ENCODE measurements around the gene MEGF10.

Gene MEGF10

DNA sequence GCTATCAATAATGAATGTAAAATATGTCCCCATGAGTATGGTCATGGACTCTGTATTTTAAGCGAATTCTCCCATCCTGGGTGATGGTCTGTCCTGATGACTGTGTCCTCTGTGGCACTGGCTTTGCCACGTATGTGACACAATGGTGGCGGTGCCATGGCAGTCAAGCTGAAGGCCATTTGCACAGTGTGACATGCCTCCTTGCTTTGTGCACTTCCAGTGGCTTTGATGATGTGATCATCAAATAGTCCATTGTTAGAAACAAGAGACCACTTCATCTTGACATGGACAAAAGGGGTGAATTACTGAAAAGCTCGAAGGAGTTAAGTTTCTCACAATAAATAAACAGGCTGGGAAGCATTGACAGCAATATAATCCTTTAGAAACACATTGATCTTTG is 195.9 kb downstream of the MEGF10 start:
- no peak overlapping the region for H3K27ac ChIP-seq (ENCODE audit: low read length, poor library complexity, severe bottlenecking)
- no peak overlapping the region for H2AK5ac ChIP-seq (ENCODE audit: low read length, severe bottlenecking)
- no peak overlapping the region for H3K14ac ChIP-seq (ENCODE audit: low read length in 2 of 2)
- H2BK15ac ChIP-seq (ENCODE audit: low read depth, poor library complexity, severe bottlenecking), result no peak overlapping the region
- H3K4me1 ChIP-seq (ENCODE audit: control insufficient read depth, insufficient read depth, low read depth, low read length), result no peaks in the 10 kb centered on the region
- H3K4me3 ChIP-seq (ENCODE audit: insufficient read depth in 1 of 2, low read depth in 1 of 2, low read length in 2 of 2), result no peak overlapping the region
- peaks cover 0 to under 1% of the 10 kb centered on the region in 2 experiments for H3K27me3 ChIP-seq (ENCODE audit: control insufficient read depth in 1 of 2, insufficient read depth in 1 of 2, low read length in 2 of 2)
- H2AFZ ChIP-seq (ENCODE audit: low read depth, low read length), result no peak overlapping the region
- no peak overlapping the region for H2BK5ac ChIP-seq (ENCODE audit: low read depth, low read length, poor library complexity, severe bottlenecking)
- H3K79me1 ChIP-seq (replicated peaks; ENCODE audit: low read length, poor library complexity, severe bottlenecking), result no peaks in the 10 kb centered on the region
- no peaks in the 10 kb centered on the region for H3K36me3 ChIP-seq (ENCODE audit: control insufficient read depth in 1 of 2, insufficient read depth in 2 of 2, low read depth in 1 of 2, low read length in 2 of 2)
- H3K9ac ChIP-seq (ENCODE audit: low read length), result no peak overlapping the region
- H2BK120ac ChIP-seq (ENCODE audit: low read depth, low read length), result no peak overlapping the region
- H3K9me3 ChIP-seq (ENCODE audit: control insufficient read depth, low read length), result no peaks in the 10 kb centered on the region
- no peak overlapping the region for H3K4ac ChIP-seq (ENCODE audit: low read depth in 1 of 2, low read length in 2 of 2)
- H3K23ac ChIP-seq (ENCODE audit: low read length in 2 of 2), result no peak overlapping the region
- DNase-seq, result no peak
- H3K18ac ChIP-seq (ENCODE audit: low read depth in 1 of 2, low read length in 2 of 2), result no peak overlapping the region
- no peak overlapping the region for H4K8ac ChIP-seq (ENCODE audit: low read length)
- no peak overlapping the region for H4K91ac ChIP-seq (ENCODE audit: low read length)
- H3K4me2 ChIP-seq (ENCODE audit: low read length, poor library complexity, severe bottlenecking), result no peak overlapping the region
- no peak overlapping the region for H2BK12ac ChIP-seq (ENCODE audit: low read length in 2 of 2)
- 74% methylated on average over 3 of the region's 4 CpGs for WGBS

- H2BK5ac ChIP-seq (ENCODE audit: low read depth, low read length, poor library complexity, severe bottlenecking), result no peak overlapping the region
- no peak overlapping the region for H3K23ac ChIP-seq (ENCODE audit: low read length in 2 of 2)
- no peak overlapping the region for H3K4ac ChIP-seq (ENCODE audit: low read depth in 1 of 2, low read length in 2 of 2)
- H3K14ac ChIP-seq (ENCODE audit: low read length in 2 of 2), result no peak overlapping the region
- no peak overlapping the region for H4K91ac ChIP-seq (ENCODE audit: low read length)
- H3K79me1 ChIP-seq (replicated peaks; ENCODE audit: low read length, poor library complexity, severe bottlenecking), result no peaks in the 10 kb centered on the region
- 59% methylated on average over 3 of the region's 3 CpGs for WGBS
- H3K9ac ChIP-seq (ENCODE audit: low read length), result no peak overlapping the region
- peaks cover 0 to 4% of the 10 kb centered on the region in 2 experiments for H3K27me3 ChIP-seq (ENCODE audit: control insufficient read depth in 1 of 2, insufficient read depth in 1 of 2, low read length in 2 of 2)
- H3K4me2 ChIP-seq (ENCODE audit: low read length, poor library complexity, severe bottlenecking), result no peak overlapping the region
- no peaks in the 10 kb centered on the region for H3K36me3 ChIP-seq (ENCODE audit: control insufficient read depth in 1 of 2, insufficient read depth in 2 of 2, low read depth in 1 of 2, low read length in 2 of 2)
- H3K27ac ChIP-seq (ENCODE audit: low read length, poor library complexity, severe bottlenecking), result no peak overlapping the region
- H2BK120ac ChIP-seq (ENCODE audit: low read depth, low read length), result no peak overlapping the region
- no peaks in the 10 kb centered on the region for H3K9me3 ChIP-seq (ENCODE audit: control insufficient read depth, low read length)
- no peak overlapping the region for H3K18ac ChIP-seq (ENCODE audit: low read depth in 1 of 2, low read length in 2 of 2)
- H2AK5ac ChIP-seq (ENCODE audit: low read length, severe bottlenecking), result no peak overlapping the region
- no peaks in the 10 kb centered on the region for H3K4me1 ChIP-seq (ENCODE audit: control insufficient read depth, insufficient read depth, low read depth, low read length)
- H3K4me3 ChIP-seq (ENCODE audit: insufficient read depth in 1 of 2, low read depth in 1 of 2, low read length in 2 of 2), result no peak overlapping the region
- peak; percentile 65 for DNase-seq
- no peak overlapping the region for H2BK15ac ChIP-seq (ENCODE audit: low read depth, poor library complexity, severe bottlenecking)
- H4K8ac ChIP-seq (ENCODE audit: low read length), result no peak overlapping the region
- no peak overlapping the region for H2BK12ac ChIP-seq (ENCODE audit: low read length in 2 of 2)
- H2AFZ ChIP-seq (ENCODE audit: low read depth, low read length), result no peak overlapping the region
Measured at GRCh38 chr5:127492854-127493738, 202.5 kb downstream of the MEGF10 start.

GRCh38 chr5:127498548-127498947 is 208.0 kb downstream of the MEGF10 start:
- Histone ChIP-seq H3K4me2 (ENCODE audit: low read length, poor library complexity, severe bottlenecking) (no peak overlapping the region), H3K79me1 (replicated peaks; ENCODE audit: low read length, poor library complexity, severe bottlenecking) (no peaks in the 10 kb centered on the region), H2BK5ac (ENCODE audit: low read depth, low read length, poor library complexity, severe bottlenecking) (no peak overlapping the region), H3K4ac (ENCODE audit: low read depth in 1 of 2, low read length in 2 of 2) (no peak overlapping the region), H4K8ac (ENCODE audit: low read length) (no peak overlapping the region), H3K27me3 (ENCODE audit: control insufficient read depth in 1 of 2, insufficient read depth in 1 of 2, low read length in 2 of 2) (no peaks in the 10 kb centered on the region), H3K4me1 (ENCODE audit: control insufficient read depth, insufficient read depth, low read depth, low read length) (no peaks in the 10 kb centered on the region), H2AFZ (ENCODE audit: low read depth, low read length) (no peak overlapping the region), H3K9me3 (ENCODE audit: control insufficient read depth, low read length) (no peaks in the 10 kb centered on the region), H3K23ac (ENCODE audit: low read length in 2 of 2) (no peak overlapping the region), H2AK5ac (ENCODE audit: low read length, severe bottlenecking) (no peak overlapping the region), H3K9ac (ENCODE audit: low read length) (no peak overlapping the region), H2BK12ac (ENCODE audit: low read length in 2 of 2) (no peak overlapping the region), H2BK120ac (ENCODE audit: low read depth, low read length) (no peak overlapping the region), H3K36me3 (ENCODE audit: control insufficient read depth in 1 of 2, insufficient read depth in 2 of 2, low read depth in 1 of 2, low read length in 2 of 2) (no peaks in the 10 kb centered on the region), H3K14ac (ENCODE audit: low read length in 2 of 2) (no peak overlapping the region), H2BK15ac (ENCODE audit: low read depth, poor library complexity, severe bottlenecking) (no peak overlapping the region), H4K91ac (ENCODE audit: low read length) (no peak overlapping the region), H3K27ac (ENCODE audit: low read length, poor library complexity, severe bottlenecking) (no peak overlapping the region), H3K4me3 (ENCODE audit: insufficient read depth in 1 of 2, low read depth in 1 of 2, low read length in 2 of 2) (no peak overlapping the region), H3K18ac (ENCODE audit: low read depth in 1 of 2, low read length in 2 of 2) (no peak overlapping the region)
- no peak for DNase-seq
- WGBS, result 92% methylated on average over 1 of the region's 1 CpG

GRCh38 chr5:127505905-127506304 is 215.3 kb downstream of the MEGF10 start:
- H2BK120ac ChIP-seq (ENCODE audit: low read depth, low read length), result no peak overlapping the region
- DNase-seq, result no peak
- no peaks in the 10 kb centered on the region for H3K79me1 ChIP-seq (replicated peaks; ENCODE audit: low read length, poor library complexity, severe bottlenecking)
- no peak overlapping the region for H4K8ac ChIP-seq (ENCODE audit: low read length)
- no peak overlapping the region for H2BK12ac ChIP-seq (ENCODE audit: low read length in 2 of 2)
- H3K4me3 ChIP-seq (ENCODE audit: insufficient read depth in 1 of 2, low read depth in 1 of 2, low read length in 2 of 2), result no peak overlapping the region
- H3K4me1 ChIP-seq (ENCODE audit: control insufficient read depth, insufficient read depth, low read depth, low read length), result no peaks in the 10 kb centered on the region
- H3K18ac ChIP-seq (ENCODE audit: low read depth in 1 of 2, low read length in 2 of 2), result no peak overlapping the region
- peaks cover 0 to 11% of the 10 kb centered on the region in 2 experiments for H3K27me3 ChIP-seq (ENCODE audit: control insufficient read depth in 1 of 2, insufficient read depth in 1 of 2, low read length in 2 of 2)
- no peaks in the 10 kb centered on the region for H3K9me3 ChIP-seq (ENCODE audit: control insufficient read depth, low read length)
- H3K27ac ChIP-seq (ENCODE audit: low read length, poor library complexity, severe bottlenecking), result no peak overlapping the region
- no peak overlapping the region for H3K14ac ChIP-seq (ENCODE audit: low read length in 2 of 2)
- H2AK5ac ChIP-seq (ENCODE audit: low read length, severe bottlenecking), result no peak overlapping the region
- H3K9ac ChIP-seq (ENCODE audit: low read length), result no peak overlapping the region
- 94% methylated on average over 2 of the region's 2 CpGs for WGBS
- no peak overlapping the region for H3K23ac ChIP-seq (ENCODE audit: low read length in 2 of 2)
- no peak overlapping the region for H2AFZ ChIP-seq (ENCODE audit: low read depth, low read length)
- H2BK15ac ChIP-seq (ENCODE audit: low read depth, poor library complexity, severe bottlenecking), result no peak overlapping the region
- no peak overlapping the region for H4K91ac ChIP-seq (ENCODE audit: low read length)
- H3K4me2 ChIP-seq (ENCODE audit: low read length, poor library complexity, severe bottlenecking), result no peak overlapping the region
- H3K4ac ChIP-seq (ENCODE audit: low read depth in 1 of 2, low read length in 2 of 2), result no peak overlapping the region
- H2BK5ac ChIP-seq (ENCODE audit: low read depth, low read length, poor library complexity, severe bottlenecking), result no peak overlapping the region
- no peaks in the 10 kb centered on the region for H3K36me3 ChIP-seq (ENCODE audit: control insufficient read depth in 1 of 2, insufficient read depth in 2 of 2, low read depth in 1 of 2, low read length in 2 of 2)
